HG02981 (cell line): ENCODE measurements around the gene ZNF516.

Source experiments
- ATAC-seq: cut with Tn5 transposase; IDR thresholded peaks from one replicate; pipeline ENCODE4 v1.9.1; 2021; ENCODE audit warnings: mild to moderate bottlenecking, moderate library complexity; ENCODE audit not compliant: unreplicated experiment

Gene ZNF516

DNA sequence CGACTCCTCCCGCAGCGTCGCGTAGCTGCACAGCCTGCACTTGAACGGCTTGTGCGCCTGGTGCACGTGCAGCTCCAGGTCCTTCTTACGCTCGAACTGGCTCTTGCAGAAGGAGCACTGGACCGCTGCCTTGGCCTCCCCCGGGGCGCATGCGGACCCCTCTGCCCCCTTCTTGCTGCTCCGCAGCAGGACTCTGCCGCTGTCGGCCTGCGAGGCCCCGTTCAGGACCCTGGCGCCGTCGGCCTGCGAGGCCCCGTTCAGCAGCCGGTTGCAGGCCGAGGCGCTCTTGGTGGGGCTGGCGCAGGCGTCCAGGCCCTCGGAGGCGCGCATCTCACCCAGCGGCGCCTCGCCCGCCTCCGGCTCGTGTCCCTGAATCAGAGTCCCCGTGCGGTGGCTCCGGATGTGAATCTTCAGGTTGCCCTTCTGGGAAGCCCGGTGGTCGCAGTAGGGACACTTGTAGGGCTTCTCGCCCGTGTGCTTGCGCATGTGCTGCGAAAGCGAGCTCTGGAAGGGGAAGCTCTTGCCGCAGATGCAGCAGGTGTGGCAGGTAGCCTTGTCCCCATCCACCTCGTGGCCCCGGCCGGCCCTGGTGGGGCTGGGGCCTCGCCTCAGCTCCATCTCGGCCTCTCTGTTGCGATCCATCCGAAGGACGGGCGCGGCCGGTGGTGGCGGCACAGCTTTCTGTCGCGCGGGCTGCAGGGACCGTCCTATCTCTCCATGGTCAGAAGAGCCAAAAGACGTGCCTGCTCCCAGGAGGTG lies 52.5 kb downstream of the ZNF516 start:
- no peak for ATAC-seq

DNA sequence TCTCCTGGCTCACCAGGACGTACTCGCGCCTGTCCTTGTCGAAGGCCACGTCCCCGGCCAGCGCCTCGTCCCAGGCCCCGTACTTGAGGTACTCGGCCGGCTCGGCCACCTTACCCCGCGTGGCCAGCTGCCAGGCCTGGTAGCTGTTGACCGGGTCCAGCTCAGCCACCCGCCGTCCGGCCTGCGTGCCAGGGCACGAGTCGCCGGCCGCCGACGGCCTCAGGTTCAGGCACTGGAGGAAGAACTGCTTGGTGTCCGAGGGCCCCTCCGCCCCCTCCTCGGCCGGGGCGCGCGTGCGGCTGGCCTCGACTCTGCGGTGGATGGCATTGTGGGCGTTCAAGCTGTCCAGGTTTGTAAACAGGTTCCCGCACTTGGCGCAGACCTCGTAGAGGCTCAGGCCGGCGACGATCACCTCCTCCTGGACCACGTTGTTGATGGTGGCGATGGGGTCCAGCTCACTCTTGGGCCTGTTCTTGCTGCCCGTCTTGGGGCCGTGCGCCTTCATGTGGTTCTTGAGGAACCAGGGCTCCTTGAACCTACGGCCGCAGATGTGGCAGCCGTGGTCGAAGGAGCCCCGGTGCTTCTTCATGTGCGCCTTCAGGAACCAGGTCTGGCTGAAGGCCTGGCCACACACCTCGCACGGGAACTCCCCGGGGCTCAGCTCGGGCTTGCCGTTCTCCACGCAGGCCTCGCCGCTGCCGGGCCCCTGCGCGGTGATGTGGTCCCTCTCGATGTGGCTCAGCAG lies 53.2 kb downstream of the ZNF516 start:
- no peak for ATAC-seq

DNA sequence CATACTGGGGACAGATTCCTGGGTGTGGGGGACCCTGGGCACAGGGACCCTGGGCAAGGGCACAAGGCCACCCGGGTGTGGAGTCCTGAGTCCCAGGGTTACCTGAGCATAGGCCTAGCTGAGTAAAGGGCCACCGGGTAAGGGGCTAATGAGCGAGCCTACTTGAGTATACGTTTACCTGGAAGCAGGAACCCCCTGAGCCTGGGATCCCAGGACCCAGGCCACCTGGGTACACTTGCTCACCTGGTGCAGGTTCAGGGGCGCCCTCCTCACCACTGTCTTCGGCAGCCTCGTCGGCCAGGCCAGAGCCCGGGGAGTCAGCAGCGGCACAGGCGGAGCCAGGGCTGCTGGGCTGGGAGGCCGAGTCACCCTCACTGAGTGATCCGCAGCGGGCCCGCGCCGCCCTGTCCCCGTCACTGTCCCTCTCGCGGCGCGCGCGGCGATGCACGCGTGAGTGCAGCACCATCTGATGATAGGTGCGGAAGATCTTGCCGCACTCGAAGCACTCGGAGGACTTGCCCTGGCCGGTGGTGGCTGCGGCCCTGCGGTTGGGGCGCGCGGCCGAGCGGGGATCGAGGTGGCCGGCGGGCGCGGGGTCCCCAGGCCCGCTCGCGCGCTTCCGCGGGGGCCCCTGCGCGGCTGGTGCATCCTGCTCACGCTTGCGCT lies 53.9 kb downstream of the ZNF516 start:
- ATAC-seq = no peak

DNA sequence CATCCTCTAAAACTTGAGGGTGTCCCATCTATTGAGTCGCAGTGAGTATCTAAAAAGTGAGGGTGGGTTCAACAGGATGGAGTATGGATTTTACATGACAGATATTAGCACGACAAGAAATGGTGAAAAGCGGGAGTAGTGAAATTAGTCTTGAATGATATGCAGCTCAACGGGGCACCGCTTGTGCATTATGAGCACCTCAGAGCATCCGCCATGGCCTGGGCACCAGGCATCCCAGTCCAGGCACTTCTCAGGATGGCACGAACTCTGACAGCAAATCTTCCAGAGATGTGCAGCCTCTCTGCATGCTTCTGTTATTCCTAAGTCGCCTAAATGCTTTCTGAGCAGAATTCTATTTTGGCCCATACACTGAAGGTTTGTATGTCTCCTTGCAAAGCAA lies 57.1 kb downstream of the ZNF516 start:
- no peak for ATAC-seq

DNA sequence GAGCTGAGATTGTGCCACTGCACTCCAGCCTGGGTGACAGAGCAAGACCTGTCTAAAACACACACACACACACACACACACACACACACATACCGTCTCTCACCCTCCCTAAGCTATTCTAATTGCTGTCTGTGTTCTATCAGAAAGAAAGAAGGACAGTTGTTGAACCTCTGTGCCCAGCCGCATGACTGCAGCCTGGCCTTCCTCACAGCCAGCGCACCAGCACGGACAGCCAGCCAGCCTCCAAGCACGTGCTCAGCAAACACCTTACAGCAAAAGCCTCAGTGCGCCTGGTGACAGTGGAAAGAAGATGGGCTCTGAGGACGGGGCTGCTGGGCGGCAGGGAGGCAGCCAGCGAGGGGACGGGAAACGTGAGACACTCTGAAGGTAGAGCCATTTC lies 58.0 kb downstream of the ZNF516 start:
- ATAC-seq = no peak

DNA sequence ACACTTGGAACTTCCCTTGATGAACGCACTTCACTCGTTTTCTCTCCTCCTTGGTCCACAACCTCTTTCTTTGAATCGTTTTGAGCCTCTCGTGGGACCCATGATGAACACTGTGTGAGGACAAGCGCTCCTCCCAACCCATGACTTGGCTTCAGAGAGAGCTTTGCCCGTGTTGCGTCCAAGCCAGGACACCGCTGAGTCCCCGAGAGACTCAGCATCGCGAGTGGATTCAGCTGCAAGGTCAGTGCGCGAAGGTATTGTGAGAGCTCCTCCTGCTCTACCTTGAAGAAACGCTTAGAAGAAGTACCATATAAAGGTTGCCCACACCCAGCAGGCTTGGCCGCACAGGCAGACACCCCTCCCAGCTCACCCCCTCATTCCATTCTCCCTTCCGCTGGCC lies 58.7 kb downstream of the ZNF516 start:
- ATAC-seq = no peak

DNA sequence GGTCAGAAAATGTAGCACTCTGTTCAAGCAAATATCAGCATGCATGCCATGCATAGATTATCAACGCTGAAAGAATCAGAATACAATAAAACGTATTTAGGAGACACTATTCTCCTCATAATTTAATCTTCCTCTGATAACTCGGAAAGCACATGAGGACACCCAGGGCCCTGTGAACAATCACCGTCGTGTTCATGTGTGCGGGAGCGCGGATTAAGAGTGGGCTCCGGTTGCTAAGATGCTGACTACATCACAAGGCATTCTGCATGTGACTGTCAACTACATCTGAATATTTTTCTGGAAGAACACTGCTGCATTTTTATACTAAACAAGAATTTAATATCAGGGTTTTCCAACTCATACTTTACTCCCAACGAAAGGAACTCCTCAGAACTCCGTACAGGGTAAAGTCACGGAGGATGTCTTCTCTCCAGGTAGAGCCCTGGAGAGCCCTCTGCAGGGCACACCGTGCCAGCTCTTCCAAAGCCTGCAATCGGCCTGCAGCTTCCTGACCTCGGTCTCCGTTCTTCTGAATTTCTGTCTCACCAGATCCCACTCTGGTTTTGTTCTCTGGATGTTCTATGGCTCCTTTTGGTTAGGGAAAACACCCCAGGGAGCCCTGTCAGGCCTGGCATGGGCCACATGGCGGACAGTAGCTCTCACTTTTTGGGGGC lies 59.6 kb downstream of the ZNF516 start:
- no peak for ATAC-seq

DNA sequence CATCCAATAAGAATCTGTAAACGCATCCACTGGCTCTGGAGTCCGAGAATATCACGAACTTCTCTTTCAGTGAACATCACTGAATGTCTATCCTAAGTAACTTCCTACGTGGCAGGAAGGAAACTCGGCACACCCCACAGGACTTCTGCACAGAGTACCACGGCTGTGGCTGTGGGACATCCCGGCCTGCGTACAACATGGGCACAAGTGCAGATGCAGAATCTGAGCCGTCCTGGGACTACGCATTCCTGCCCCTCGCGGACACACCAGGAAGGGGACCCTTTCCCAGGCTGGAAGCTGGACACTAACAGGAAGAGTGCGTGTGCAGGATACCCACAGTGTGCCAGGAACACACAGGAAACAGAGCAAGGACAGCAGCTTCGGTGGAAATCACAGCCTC lies 60.6 kb downstream of the ZNF516 start:
- no peak for ATAC-seq

DNA sequence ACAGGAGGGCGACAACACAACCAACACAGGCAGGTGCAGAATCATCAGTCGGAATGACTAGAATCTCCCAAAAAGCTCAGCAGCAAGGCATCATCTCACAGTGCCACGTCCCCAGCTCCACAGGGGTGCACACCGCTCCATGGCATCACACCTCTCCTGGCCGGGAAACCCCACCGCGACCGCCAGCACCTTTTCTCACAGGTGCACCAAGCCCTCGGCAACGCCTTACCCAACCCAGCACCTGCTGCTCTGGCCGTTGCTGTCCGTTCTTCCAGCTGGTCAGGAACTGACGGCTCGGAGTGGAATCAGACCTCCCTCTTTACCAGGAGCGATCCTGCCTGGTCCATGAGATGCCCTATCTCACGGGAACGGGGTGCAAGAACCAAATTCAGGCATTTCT lies 61.3 kb downstream of the ZNF516 start:
- no peak for ATAC-seq

DNA sequence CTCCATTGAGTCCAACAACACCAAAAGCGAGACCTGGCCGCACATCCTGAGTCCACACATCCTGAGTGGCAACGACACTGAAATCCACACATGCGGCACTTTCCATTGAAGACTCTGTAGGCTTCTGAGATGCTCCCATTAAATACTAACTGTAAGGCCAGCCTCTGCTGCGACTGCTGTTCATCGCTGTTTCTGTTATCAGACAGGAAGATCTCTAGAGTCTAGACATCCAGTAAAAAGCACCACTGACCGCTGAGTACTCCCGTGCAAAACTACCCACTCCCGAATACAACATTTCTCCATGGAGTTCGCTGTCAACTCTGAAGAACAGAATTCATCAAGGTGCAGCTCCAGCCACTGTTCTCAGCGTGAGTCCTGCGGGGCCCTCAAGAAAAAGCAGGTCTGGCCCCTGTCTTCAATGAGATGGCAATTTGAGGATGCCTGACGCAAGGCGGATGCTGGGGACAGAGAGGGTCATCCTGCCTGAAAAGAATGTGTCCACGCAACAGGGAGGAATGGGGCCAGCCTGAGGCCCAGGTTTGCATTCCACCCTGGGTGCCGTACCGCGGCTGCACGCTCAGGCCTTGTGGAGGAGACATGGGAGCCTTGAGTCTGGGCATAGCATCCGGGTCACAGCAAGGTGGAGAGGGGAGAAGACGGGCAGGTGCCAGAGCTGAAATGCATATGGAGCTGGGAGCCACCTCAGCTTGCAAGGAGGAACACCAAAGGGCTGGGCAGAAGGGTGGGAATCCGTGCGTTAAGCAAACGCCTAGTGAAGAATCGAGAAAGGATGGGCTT lies 61.9 kb downstream of the ZNF516 start:
- no peak for ATAC-seq

DNA sequence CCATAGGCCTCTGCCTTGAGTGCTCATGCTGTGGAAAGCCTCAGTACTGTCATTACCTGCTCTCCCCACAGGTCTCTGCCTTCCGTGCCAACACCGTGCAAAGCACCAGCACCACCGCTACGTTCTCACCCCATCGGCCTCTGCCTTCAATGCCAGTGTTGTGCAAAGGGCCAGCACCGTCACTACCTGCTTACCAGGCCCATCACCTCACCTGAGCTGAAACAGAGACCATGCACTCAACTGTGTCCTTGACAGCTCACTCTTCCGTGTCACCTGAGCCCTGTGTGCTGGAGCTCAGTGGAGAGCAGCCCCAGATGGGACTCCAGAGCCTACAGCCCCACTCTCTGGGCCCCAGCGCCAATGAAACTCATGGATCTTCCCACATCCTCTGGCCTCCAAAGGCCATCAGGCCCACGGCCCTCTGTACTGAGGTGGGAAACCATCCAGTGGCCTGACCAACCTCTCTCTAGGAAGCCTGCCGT lies 62.7 kb downstream of the ZNF516 start:
- no peak for ATAC-seq

DNA sequence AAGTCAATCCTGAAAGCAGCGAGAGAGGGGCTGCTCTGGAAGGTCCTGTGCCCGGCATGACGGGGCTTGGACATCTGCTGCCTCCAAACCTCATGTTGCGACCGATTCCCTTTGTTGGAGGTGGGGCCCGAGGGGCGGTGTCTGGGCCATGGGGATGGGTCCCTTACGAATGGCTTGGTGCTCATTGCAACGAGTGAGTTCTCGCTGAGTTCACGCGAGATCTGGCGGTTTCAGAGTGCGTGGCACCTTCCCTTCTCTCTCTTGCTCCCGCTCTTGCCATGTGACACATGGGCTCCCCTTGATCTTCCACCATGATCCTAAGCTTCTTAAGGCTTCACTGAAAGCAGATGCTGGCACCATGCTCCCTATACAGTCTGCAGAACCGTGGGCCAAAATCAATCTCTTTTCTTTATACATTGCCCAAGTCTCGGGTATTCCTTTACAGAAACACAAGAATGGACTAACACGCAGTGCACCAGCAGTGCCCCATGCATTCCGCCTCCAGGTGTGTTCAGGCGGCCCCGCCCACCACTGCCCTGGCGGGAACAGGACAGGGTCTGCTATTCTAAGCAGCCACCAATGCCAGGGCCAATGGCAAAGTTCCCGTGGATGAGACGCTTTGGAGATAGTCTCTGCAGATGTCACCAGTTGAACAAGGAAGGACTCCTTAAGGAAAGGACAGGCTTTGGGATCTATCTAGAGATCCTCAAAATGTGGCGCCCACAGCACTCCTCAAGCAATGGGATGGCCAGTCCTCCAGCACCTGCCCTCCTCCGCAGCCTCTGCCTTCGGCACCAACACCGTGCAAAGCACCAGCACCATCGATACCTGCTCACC lies 63.4 kb downstream of the ZNF516 start:
- ATAC-seq = no peak

DNA sequence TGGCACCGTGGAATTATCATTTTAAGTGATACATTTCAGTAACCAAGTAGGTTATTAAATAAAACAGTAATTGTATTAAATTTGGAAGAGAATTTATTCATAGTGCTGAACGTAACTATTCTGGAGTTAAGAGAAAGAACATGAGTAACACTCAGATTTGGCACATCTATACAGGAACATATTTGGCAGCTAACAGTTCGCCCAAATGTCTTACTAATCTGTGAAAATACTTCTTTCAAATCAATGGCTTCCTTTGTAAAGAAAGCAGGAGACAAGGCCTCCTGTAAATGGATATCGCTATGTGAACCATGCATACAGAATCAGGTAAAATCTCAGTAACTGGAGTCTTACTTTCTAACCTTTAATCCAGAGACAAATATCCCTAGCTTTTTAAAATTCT lies 64.4 kb downstream of the ZNF516 start:
- ATAC-seq = no peak

DNA sequence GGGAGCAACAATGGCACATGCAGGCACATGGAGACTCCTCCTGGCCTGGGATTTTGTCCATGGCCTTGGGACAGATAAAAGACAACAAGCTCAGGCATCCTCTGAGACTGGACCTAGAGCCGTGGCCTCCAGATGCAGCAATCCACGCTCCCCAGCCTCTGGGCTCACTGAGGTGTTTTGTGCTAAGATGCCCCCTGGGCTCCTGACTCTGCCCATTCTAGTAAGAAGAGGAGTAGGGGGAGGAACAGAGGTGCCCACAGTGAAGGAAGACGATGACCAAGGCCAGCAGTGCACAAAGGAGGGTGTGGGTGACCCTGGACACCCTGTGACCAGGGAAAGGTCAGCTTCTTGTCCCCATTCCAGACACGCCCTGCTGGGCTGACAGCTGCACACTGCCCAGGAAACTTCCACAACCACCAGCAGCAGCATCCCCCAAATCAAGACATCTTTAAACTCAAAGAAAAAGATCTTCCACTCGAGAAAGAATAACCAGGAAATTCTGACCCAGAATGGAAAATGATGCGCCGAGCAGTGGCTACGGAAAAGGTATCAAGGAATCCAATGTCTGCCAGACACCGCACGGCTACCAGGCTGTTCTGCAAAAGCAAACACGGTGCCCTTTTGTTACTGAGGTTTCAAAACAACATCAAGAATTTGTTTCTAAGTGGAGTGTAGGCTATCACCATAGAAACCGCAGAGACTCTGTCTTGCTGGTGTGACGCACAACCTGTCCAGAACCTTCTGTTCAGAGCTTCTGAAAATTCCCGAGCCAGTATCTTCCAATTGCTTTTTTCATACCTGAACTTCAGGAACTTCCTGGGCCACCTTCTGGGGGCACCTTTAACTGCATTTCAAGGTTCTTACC lies 65.5 kb downstream of the ZNF516 start:
- ATAC-seq = no peak

DNA sequence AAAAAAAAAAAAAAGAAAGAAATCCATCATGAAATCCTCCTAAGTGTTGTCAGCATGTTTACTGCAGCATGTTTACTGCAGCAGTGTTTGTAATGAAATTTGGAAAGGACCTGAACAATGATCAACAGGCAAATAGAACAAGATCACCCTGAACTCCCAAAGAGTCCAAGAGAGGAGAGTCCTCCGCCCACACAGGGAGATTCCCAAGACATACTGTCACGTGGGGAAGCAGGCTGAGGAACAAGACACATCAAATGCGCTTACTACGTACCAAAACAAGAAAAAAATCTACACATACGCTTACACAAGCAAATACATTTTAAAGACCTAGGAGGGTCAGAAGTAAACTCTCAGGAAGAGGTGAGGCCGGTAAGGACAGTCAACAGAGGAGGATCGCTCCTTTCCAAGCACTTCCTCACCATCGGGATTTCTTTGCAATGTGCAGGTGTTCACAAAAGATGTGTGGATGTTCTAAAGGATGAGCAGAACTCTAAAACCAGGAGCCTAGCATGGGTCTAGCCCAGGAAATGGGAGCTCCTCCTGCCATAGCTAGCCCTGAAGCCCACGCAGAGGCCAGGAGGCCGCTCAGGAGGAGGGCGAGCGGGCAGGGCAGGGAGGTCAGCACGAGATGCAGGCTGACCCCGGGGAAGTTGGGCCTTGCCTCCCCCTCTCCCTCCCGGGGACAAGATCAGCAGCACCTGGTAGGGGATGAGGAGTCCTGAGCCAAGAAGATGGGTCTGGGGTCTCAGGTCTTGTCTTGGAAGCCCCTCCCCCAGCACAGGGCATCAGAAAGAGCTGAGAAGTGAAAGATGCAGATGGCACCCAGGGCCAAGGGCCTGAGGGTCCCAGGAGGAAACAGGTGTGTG lies 66.4 kb downstream of the ZNF516 start:
- ATAC-seq = no peak

DNA sequence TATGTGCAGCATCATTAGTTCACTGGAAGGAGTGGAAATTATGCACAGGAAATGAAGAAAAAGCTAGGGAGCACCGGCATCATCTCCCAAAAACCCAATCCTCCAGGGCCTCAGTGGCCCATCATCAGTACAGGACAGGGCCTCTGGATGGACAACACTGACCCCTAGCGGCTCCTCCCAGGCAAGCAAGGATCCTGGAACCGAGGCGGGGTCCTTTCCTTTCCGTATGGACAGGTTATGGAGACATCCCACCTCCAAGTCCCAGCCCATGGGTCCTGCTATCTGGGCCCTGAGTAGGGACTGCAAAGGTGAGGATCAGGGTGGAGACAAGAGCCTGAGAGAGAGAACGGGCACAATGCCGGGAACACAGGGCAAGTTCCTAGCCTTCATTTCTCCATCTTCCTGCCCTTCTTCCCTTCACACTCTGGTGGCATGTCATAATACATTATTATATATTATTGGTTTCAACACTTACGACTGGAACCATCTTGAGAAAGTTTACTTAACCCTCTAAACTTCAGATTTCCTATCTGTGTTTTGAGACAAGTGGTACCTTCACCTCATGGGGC lies 68.2 kb downstream of the ZNF516 start:
- ATAC-seq = no peak
